ENCODE data around the gene DPH2.

GRCh38 chr1:43932786-43933385 is 36.9 kb upstream of the DPH2 start:
- TF ChIP-seq, protein P1, sequence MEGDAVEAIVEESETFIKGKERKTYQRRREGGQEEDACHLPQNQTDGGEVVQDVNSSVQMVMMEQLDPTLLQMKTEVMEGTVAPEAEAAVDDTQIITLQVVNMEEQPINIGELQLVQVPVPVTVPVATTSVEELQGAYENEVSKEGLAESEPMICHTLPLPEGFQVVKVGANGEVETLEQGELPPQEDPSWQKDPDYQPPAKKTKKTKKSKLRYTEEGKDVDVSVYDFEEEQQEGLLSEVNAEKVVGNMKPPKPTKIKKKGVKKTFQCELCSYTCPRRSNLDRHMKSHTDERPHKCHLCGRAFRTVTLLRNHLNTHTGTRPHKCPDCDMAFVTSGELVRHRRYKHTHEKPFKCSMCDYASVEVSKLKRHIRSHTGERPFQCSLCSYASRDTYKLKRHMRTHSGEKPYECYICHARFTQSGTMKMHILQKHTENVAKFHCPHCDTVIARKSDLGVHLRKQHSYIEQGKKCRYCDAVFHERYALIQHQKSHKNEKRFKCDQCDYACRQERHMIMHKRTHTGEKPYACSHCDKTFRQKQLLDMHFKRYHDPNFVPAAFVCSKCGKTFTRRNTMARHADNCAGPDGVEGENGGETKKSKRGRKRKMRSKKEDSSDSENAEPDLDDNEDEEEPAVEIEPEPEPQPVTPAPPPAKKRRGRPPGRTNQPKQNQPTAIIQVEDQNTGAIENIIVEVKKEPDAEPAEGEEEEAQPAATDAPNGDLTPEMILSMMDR (conservative IDR thresholded peaks at IDR 0.05): no peak
- no peak for TF ChIP-seq ZFX (IDR thresholded peaks at IDR 0.05)
